Panc1 (cell line): ENCODE data around the gene TOMM40. TPM values are rescaled to one million over a fixed set of nuclear protein-coding genes. Genes with fewer than 3 reads are reported as not detected.

Experiments used
- ATAC-seq: fragments of 200-7000 bp; cut with Tn5 transposase; 2 replicates; pipeline ENCODE4 v1.9.1; 2020; ENCODE audit warnings: mild to moderate bottlenecking, moderate library complexity
- BruUV-seq: library from RNA; stranded (reverse); fragments of 400-500 nt; replicated peaks from 2 replicates; lab custom pipeline; 2021; lab: Mats Ljungman, UMichigan
- CTCF ChIA-PET: fragments of 300-600 bp; sonication (Branson Sonifier 250); formaldehyde crosslinking; loops from one replicate; lab custom pipeline; 2022; ENCODE audit warnings: antibody characterized with exemption; lab: Charles Lee
- POLR2A ChIA-PET: fragments of 300-600 bp; sonication (Branson Sonifier 250); formaldehyde crosslinking; loops from one replicate; lab custom pipeline; 2022; ENCODE audit warnings: antibody characterized with exemption; lab: Charles Lee
- DNase-seq: peaks from one replicate; pipeline ENCODE4 v3.0.0-alpha.2; 2010; ENCODE audit warnings: low read depth, low spot score
- H3K27ac ChIP-seq: 2 replicates; pipeline ENCODE4 v1.5.1; 2011; ENCODE audit warnings: mild to moderate bottlenecking, low read length, inconsistent platforms
- H3K27me3 ChIP-seq: fragments of 200-500 bp; sonication (Bioruptor generic); 2 replicates; pipeline ENCODE4 v1.6.0; 2014; ENCODE audit warnings: low read length, inconsistent platforms; ENCODE audit not compliant: control insufficient read depth, insufficient read depth
- H3K36me3 ChIP-seq: fragments of 200-500 bp; sonication (Bioruptor generic); 2 replicates; pipeline ENCODE4 v1.5.1; 2014; ENCODE audit warnings: inconsistent platforms, mild to moderate bottlenecking, low read length, moderate library complexity; ENCODE audit not compliant: control insufficient read depth, insufficient read depth
- H3K4me1 ChIP-seq: 2 replicates; pipeline ENCODE4 v1.5.1; 2011; ENCODE audit warnings: inconsistent platforms, mild to moderate bottlenecking, low read length, moderate library complexity; ENCODE audit not compliant: control insufficient read depth, insufficient read depth
- H3K4me3 ChIP-seq, 2 experiments: 2 replicates each; pipeline ENCODE4 v1.5.1; 2011 to 2012; ENCODE audit warnings: low read depth in 2 of 2, low read length in 2 of 2, mild to moderate bottlenecking in 2 of 2, inconsistent platforms in 1 of 2, moderate library complexity in 1 of 2
- H3K9me3 ChIP-seq: fragments of 200-500 bp; sonication (Bioruptor generic); 2 replicates; pipeline ENCODE4 v1.5.1; 2014; ENCODE audit warnings: low read depth, mild to moderate bottlenecking, inconsistent platforms, low read length, moderate library complexity; ENCODE audit not compliant: control insufficient read depth, insufficient read depth
- POLR2AphosphoS5 ChIP-seq: IDR thresholded peaks from 2 replicates; pipeline ENCODE4 v1.6.1; 2012; ENCODE audit warnings: mild to moderate bottlenecking, low read depth, low read length, moderate library complexity
- SIN3A ChIP-seq: IDR thresholded peaks from 2 replicates; pipeline ENCODE4 v1.6.1; 2012; ENCODE audit warnings: low read depth, mild to moderate bottlenecking, low read length, moderate library complexity, borderline replicate concordance; ENCODE audit not compliant: insufficient read depth
- TCF7L2 ChIP-seq: IDR thresholded peaks from 2 replicates; pipeline ENCODE4 v1.6.1; 2011; ENCODE audit warnings: mild to moderate bottlenecking, low read depth, low read length, inconsistent platforms
- in situ Hi-C: cut with HindIII; loops from 2 replicates; pipeline ENCODE4 v1.10.0; 2016; ENCODE audit warnings: low sequenced_read_pairs, low pct_unique_long_range_greater_than_20kb
- intact Hi-C: fragments of 100-400 bp; cut with micrococcal nuclease; formaldehyde crosslinking; loops from one replicate; pipeline ENCODE4 v1.10.0; 2022; ENCODE audit not compliant: unreplicated experiment
- total RNA-seq: library from RNA; stranded (reverse); gene quantifications from one replicate; pipeline ENCODE4 v1.2.1, GENCODE V29; 2021; ENCODE audit not compliant: unreplicated experiment
- TF ChIP-seq, protein P1 (sequence below): fragments of 450-650 bp; IDR thresholded peaks from 2 replicates; pipeline ENCODE4 v1.5.1; 2017; ENCODE audit warnings: mild to moderate bottlenecking
- TF ChIP-seq, protein P2 (sequence below), 2 experiments: IDR thresholded peaks; 2 replicates each; pipeline ENCODE4 v1.6.1; 2011 to 2012; ENCODE audit warnings: low read depth in 2 of 2, control low read depth in 1 of 2, low read length in 1 of 2, mild to moderate bottlenecking in 1 of 2, moderate library complexity in 1 of 2; ENCODE audit not compliant: insufficient read depth in 1 of 2

TOMM40 gene
- total RNA-seq, 1 experiment from 2014 or later = 147 TPM

DNA sequence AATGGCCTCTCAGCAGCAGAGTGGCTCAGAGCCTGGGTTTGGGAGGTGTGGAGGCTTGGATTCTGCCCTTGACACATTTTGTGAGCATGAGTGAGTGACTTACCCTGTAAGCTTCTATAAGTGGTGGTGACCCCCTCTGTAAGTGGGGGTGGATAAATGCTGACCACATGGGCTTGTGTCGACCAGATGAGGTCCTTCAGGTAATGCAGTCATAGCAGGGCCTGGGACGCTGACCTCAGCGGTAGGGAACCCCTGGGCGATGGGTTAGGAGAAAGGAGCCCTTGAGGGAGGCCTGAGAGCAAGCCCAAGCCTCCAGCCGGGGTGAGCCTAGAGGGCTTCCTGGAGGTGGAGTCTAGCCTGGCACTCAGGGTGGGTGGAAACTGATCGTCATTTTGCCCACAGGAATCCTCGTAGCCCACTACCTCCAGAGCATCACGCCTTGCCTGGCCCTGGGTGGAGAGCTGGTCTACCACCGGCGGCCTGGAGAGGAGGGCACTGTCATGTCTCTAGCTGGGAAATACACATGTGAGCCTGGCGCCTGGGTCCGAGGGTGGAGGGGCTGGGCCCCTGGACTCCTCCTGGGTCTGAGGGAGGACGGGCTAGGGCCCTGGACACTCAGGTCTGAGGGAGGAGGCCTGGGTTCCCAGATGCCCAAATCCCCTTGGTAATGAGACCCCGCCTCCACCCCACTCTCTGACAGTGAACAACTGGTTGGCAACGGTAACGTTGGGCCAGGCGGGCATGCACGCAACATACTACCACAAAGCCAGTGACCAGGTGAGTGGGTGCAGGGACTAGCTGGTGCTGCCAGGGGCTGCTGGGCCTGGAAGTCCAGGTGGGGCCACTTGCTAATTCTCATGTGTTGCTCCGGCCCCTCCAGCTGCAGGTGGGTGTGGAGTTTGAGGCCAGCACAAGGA, 9.5 kb downstream of the TOMM40 start:
- Histone ChIP-seq H3K36me3 (peaks cover 9% of the 10 kb centered on the region; the same call in 1 of the 2 replicates), H3K27ac (no peak overlapping the region), H3K9me3 (no peaks in the 10 kb centered on the region), H3K4me3 (no peak overlapping the region), H3K4me1 (peaks cover 9% of the 10 kb centered on the region), H3K27me3 (no peaks in the 10 kb centered on the region)
- in situ Hi-C loops (no loop called here), intact Hi-C loops (loop anchor here (5.0 kb wide), 1 partner anchor 52 kb away; no protein-coding TSS in a partner anchor)
- DNase-seq (no peak), ATAC-seq (no peak)
- no TSS peak for BruUV-seq
- TF ChIP-seq, protein P1, sequence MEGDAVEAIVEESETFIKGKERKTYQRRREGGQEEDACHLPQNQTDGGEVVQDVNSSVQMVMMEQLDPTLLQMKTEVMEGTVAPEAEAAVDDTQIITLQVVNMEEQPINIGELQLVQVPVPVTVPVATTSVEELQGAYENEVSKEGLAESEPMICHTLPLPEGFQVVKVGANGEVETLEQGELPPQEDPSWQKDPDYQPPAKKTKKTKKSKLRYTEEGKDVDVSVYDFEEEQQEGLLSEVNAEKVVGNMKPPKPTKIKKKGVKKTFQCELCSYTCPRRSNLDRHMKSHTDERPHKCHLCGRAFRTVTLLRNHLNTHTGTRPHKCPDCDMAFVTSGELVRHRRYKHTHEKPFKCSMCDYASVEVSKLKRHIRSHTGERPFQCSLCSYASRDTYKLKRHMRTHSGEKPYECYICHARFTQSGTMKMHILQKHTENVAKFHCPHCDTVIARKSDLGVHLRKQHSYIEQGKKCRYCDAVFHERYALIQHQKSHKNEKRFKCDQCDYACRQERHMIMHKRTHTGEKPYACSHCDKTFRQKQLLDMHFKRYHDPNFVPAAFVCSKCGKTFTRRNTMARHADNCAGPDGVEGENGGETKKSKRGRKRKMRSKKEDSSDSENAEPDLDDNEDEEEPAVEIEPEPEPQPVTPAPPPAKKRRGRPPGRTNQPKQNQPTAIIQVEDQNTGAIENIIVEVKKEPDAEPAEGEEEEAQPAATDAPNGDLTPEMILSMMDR = no peak
- TF ChIP-seq TCF7L2 (no peak), POLR2AphosphoS5 (no peak), SIN3A (no peak)
- TF ChIP-seq, protein P2, sequence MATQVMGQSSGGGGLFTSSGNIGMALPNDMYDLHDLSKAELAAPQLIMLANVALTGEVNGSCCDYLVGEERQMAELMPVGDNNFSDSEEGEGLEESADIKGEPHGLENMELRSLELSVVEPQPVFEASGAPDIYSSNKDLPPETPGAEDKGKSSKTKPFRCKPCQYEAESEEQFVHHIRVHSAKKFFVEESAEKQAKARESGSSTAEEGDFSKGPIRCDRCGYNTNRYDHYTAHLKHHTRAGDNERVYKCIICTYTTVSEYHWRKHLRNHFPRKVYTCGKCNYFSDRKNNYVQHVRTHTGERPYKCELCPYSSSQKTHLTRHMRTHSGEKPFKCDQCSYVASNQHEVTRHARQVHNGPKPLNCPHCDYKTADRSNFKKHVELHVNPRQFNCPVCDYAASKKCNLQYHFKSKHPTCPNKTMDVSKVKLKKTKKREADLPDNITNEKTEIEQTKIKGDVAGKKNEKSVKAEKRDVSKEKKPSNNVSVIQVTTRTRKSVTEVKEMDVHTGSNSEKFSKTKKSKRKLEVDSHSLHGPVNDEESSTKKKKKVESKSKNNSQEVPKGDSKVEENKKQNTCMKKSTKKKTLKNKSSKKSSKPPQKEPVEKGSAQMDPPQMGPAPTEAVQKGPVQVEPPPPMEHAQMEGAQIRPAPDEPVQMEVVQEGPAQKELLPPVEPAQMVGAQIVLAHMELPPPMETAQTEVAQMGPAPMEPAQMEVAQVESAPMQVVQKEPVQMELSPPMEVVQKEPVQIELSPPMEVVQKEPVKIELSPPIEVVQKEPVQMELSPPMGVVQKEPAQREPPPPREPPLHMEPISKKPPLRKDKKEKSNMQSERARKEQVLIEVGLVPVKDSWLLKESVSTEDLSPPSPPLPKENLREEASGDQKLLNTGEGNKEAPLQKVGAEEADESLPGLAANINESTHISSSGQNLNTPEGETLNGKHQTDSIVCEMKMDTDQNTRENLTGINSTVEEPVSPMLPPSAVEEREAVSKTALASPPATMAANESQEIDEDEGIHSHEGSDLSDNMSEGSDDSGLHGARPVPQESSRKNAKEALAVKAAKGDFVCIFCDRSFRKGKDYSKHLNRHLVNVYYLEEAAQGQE (IDR thresholded peaks at IDR 0.05; ENCODE audit: insufficient read depth in 1 of 2, low read depth in 2 of 2, low read length in 1 of 2) = no peak
- CTCF ChIA-PET = no interaction called here
- POLR2A ChIA-PET = interaction anchor here (0.6 kb wide), 1 partner anchor 74 kb away, joined by 3 read pairs; no protein-coding TSS in a partner anchor

DNA sequence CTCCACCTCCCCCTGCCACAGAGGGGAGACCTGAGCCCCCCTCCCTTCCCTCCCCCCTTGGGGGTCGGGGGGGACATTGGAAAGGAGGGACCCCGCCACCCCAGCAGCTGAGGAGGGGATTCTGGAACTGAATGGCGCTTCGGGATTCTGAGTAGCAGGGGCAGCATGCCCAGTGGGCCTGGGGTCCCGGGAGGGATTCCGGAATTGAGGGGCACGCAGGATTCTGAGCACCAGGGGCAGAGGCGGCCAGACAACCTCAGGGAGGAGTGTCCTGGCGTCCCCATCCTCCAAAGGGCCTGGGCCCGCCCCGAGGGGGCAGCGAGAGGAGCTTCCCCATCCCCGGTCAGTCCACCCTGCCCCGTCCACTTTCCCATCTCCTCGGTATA, 12.2 kb downstream of the TOMM40 start:
- Histone ChIP-seq H3K27ac (no peak overlapping the region), H3K36me3 (peaks cover 2% of the 10 kb centered on the region; the same call in 1 of the 2 replicates), H3K9me3 (no peaks in the 10 kb centered on the region), H3K4me3 (no peak overlapping the region), H3K4me1 (peaks cover 9% of the 10 kb centered on the region), H3K27me3 (no peaks in the 10 kb centered on the region)
- no TSS peak for BruUV-seq
- POLR2A ChIA-PET = no interaction called here
- CTCF ChIA-PET = interaction anchor here (0.6 to 1.1 kb wide), 3 partner anchors 48 to 178 kb away, joined by 4 to 6 read pairs (median 6); no protein-coding TSS in a partner anchor
- ATAC-seq = no peak
- in situ Hi-C loops = no loop called here
- TF ChIP-seq TCF7L2 = no peak
- no peak for TF ChIP-seq POLR2AphosphoS5
- TF ChIP-seq, protein P1 = no peak
- no peak for TF ChIP-seq SIN3A
- TF ChIP-seq, protein P2 (IDR thresholded peaks at IDR 0.05; ENCODE audit: insufficient read depth in 1 of 2, low read depth in 2 of 2, low read length in 1 of 2) = no peak
- intact Hi-C loops = loop anchor here (5.0 kb wide), 1 partner anchor 49 kb away; no protein-coding TSS in a partner anchor
- DNase-seq = no peak
